Measurements from ENCODE around the gene HOXA7.

Gene HOXA7

DNA sequence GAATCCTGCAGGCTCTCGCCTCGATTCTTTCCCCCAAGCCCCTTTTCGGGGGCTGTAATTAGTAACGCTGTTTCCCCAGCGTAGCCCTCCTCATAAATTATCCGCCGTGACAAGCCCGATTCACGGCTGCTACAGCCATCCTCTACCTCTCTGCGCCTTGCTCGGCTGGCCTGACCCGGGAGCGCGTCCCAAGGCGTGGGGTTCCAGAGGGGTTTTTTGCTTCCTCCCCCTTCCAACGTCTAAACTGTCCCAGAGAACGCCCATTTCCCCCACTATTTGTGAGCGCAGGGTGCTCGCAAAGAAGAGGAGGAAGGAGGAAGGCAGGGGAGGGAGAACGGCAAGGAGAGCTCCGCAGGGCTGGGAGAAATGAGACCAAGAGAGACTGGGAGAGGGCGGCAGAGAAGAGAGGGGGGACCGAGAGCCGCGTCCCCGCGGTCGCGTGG, 13.9 kb downstream of the HOXA7 start:
- Histone ChIP-seq H3K9ac (no peak overlapping the region; the same call in 1 of the 2 replicates), H3K4me3 (IDR thresholded peaks at IDR 0.05; ENCODE audit: insufficient read depth, low read depth, low read length) (no peak overlapping the region), H2AFZ (ENCODE audit: low read depth) (peak overlapping the region; percentile 80), H3K4me1 (ENCODE audit: low read depth, poor library complexity, severe bottlenecking) (no peaks in the 10 kb centered on the region), H4K20me1 (ENCODE audit: insufficient read depth) (no peaks in the 10 kb centered on the region), H3K36me3 (ENCODE audit: insufficient read depth) (no peaks in the 10 kb centered on the region), H3K4me2 (peak overlapping the region; percentile 34; the same call in 1 of the 2 replicates), H3K79me2 (ENCODE audit: insufficient read depth, low read depth) (no peaks in the 10 kb centered on the region), H3K27ac (no peak overlapping the region), H3K27me3 (ENCODE audit: insufficient read depth, low read depth) (no peaks in the 10 kb centered on the region)
- TF ChIP-seq, protein P1, sequence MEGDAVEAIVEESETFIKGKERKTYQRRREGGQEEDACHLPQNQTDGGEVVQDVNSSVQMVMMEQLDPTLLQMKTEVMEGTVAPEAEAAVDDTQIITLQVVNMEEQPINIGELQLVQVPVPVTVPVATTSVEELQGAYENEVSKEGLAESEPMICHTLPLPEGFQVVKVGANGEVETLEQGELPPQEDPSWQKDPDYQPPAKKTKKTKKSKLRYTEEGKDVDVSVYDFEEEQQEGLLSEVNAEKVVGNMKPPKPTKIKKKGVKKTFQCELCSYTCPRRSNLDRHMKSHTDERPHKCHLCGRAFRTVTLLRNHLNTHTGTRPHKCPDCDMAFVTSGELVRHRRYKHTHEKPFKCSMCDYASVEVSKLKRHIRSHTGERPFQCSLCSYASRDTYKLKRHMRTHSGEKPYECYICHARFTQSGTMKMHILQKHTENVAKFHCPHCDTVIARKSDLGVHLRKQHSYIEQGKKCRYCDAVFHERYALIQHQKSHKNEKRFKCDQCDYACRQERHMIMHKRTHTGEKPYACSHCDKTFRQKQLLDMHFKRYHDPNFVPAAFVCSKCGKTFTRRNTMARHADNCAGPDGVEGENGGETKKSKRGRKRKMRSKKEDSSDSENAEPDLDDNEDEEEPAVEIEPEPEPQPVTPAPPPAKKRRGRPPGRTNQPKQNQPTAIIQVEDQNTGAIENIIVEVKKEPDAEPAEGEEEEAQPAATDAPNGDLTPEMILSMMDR (conservative IDR thresholded peaks at IDR 0.05; ENCODE audit: low read depth, low read length), result no peak

DNA sequence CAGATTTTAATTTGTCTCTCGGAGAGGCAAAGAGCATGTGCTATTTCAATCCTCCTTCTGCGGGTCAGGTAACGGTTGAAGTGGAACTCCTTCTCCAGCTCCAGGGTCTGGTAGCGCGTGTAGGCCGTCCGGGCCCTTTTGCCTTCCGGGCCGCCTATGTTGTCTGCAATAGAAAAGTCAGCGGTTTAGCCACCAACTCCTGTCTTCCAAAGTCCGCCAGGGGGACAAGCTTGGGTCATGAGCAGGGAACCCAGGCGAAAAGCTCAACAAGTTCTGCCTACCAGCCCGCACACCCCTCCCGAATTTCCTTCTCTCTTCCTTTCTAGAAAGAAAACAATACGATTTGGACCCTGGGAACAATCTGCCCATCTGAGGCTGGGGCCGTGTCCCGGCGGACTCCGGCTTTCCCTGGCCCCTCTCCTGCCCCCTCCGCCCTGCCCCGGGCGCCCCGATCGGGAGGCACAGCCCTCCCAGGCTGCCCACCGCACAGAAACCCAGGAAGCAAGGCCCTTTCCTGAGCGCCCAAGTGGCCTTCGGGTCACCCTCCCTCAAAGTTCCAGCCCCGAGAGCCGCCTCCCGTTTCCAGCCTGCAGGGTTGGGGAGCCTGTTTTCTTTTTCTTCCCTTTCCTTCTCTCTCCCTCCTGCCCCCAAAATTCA, 14.4 kb downstream of the HOXA7 start:
- Histone ChIP-seq H4K20me1 (ENCODE audit: insufficient read depth) (no peaks in the 10 kb centered on the region), H2AFZ (ENCODE audit: low read depth) (no peak overlapping the region), H3K36me3 (ENCODE audit: insufficient read depth) (no peaks in the 10 kb centered on the region), H3K9ac (no peak overlapping the region), H3K4me1 (ENCODE audit: low read depth, poor library complexity, severe bottlenecking) (no peaks in the 10 kb centered on the region), H3K27me3 (ENCODE audit: insufficient read depth, low read depth) (no peaks in the 10 kb centered on the region), H3K79me2 (ENCODE audit: insufficient read depth, low read depth) (no peaks in the 10 kb centered on the region), H3K4me3 (IDR thresholded peaks at IDR 0.05; ENCODE audit: insufficient read depth, low read depth, low read length) (no peak overlapping the region), H3K27ac (no peak overlapping the region), H3K4me2 (peak overlapping the region; percentile 34; the same call in 1 of the 2 replicates)
- TF ChIP-seq, protein P1 (conservative IDR thresholded peaks at IDR 0.05; ENCODE audit: low read depth, low read length), result no peak

DNA sequence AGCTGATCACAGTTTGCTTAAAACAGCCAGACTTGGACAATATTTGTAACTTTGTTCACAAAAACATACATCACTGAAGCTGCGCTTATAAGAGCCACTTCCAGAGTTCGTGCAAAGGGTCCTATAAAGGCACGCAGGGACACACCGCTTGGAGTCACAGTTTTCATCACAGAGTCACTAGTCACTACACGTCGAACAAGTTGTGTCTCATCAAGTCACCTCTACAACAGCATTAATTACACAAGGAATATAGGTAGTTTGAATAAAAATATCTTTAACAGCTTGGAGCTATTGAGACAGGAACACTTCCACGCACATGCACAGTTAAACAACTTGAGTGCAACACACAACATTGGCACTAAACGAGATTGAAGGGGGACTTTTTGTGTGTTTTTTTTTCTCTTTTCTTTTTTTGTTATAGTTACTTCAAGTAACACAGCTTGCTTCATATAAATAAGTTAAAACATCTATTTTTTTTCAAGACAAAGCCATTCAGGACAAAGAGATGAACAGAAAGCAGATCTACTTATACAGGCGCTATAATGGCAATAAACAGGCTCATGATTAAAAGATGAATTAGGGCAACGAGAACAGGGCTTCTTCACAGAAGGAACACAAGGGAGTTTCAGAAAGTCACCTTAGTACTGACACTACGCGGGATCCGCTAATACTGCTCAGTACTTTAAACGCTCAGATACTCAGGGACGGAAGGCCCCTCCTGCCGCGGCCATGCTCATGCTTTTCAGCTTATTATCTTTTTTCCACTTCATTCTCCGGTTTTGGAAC, 15.1 kb downstream of the HOXA7 start:
- TF ChIP-seq, protein P1 (conservative IDR thresholded peaks at IDR 0.05; ENCODE audit: low read depth, low read length), result no peak
- Histone ChIP-seq H3K4me2 (no peak overlapping the region), H3K79me2 (ENCODE audit: insufficient read depth, low read depth) (no peaks in the 10 kb centered on the region), H3K4me1 (ENCODE audit: low read depth, poor library complexity, severe bottlenecking) (no peaks in the 10 kb centered on the region), H4K20me1 (ENCODE audit: insufficient read depth) (no peaks in the 10 kb centered on the region), H2AFZ (ENCODE audit: low read depth) (no peak overlapping the region), H3K9ac (no peak overlapping the region), H3K36me3 (ENCODE audit: insufficient read depth) (no peaks in the 10 kb centered on the region), H3K27ac (no peak overlapping the region), H3K27me3 (ENCODE audit: insufficient read depth, low read depth) (no peaks in the 10 kb centered on the region), H3K4me3 (IDR thresholded peaks at IDR 0.05; ENCODE audit: insufficient read depth, low read depth, low read length) (no peak overlapping the region)

DNA sequence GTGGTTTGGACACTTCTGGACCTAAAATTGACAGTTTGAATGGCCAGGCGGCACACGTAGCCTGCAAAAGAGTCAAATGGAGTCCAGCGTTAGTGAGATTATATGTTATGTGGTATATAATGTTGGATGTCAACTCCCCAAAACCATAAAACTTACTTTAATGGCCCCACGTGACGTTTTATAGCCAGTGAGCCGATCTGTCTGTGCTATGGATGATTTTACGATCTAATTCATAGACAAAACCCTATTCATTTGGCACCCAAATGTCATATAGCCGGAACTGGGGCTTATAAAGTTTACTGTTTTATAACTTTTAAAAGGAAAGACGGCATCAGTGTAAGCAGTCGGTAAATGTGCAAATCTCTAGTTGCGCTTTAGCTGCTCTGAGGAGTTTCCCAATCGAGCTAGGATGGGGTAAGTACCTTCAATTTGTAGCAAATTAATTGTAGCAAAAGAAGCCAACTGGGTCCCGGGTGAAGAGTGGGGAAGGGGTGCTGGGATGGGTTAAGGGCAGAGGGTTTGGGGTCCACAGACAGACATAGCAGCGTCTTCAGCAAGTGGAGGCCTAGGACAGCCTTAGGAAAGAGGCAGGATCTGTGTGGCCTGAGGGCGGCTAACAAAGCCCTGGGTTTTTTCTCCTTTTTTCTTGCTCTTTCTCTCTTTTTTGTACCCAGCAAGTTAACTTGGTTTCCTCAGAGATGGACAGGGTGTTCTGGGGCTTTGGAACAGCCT, 16.2 kb downstream of the HOXA7 start:
- Histone ChIP-seq H3K4me3 (IDR thresholded peaks at IDR 0.05; ENCODE audit: insufficient read depth, low read depth, low read length) (no peak overlapping the region), H3K36me3 (ENCODE audit: insufficient read depth) (no peaks in the 10 kb centered on the region), H3K4me1 (ENCODE audit: low read depth, poor library complexity, severe bottlenecking) (peaks cover 5% of the 10 kb centered on the region), H3K9ac (no peak overlapping the region), H3K4me2 (no peak overlapping the region), H2AFZ (ENCODE audit: low read depth) (no peak overlapping the region), H4K20me1 (ENCODE audit: insufficient read depth) (no peaks in the 10 kb centered on the region), H3K79me2 (ENCODE audit: insufficient read depth, low read depth) (no peaks in the 10 kb centered on the region), H3K27ac (no peak overlapping the region), H3K27me3 (ENCODE audit: insufficient read depth, low read depth) (no peaks in the 10 kb centered on the region)
- TF ChIP-seq, protein P1 (conservative IDR thresholded peaks at IDR 0.05; ENCODE audit: low read depth, low read length), result no peak

Measured in KMS-11 (cell line).